GM23248 (cell line): Measurements from ENCODE around the gene GDPD4. TPM values are rescaled to one million over a fixed set of nuclear protein-coding genes. Genes with fewer than 3 reads are reported as not detected.

Source experiments
- DNase-seq: peaks from one replicate; pipeline ENCODE4 v3.0.0-alpha.2; 2015
- H2AFZ ChIP-seq: fragments of 200-600 bp; sonication (generic); 2 replicates; pipeline ENCODE4 v1.6.1; 2016; ENCODE audit warnings: antibody characterized with exemption
- H3F3A ChIP-seq: fragments of 200-600 bp; sonication (generic); 2 replicates; pipeline ENCODE4 v1.6.1; 2016; ENCODE audit warnings: mild to moderate bottlenecking, antibody characterized with exemption, mixed run types; ENCODE audit not compliant: insufficient read depth
- H3K27ac ChIP-seq: fragments of 200-600 bp; sonication (generic); 2 replicates; pipeline ENCODE4 v1.5.1; 2016; ENCODE audit warnings: mild to moderate bottlenecking
- H3K27me3 ChIP-seq: fragments of 200-600 bp; sonication (generic); replicated peaks from 2 replicates; pipeline ENCODE4 v1.6.1; 2016; ENCODE audit warnings: mild to moderate bottlenecking; ENCODE audit not compliant: insufficient read depth
- H3K36me3 ChIP-seq: fragments of 200-600 bp; sonication (generic); 2 replicates; pipeline ENCODE4 v1.6.1; 2016; ENCODE audit warnings: low read depth, mild to moderate bottlenecking
- H3K4me1 ChIP-seq: fragments of 200-600 bp; sonication (generic); 2 replicates; pipeline ENCODE4 v1.6.1; 2016; ENCODE audit warnings: mild to moderate bottlenecking; ENCODE audit not compliant: insufficient read depth
- H3K4me2 ChIP-seq: fragments of 200-600 bp; sonication (generic); one replicate; pipeline ENCODE4 v1.6.1; 2016; ENCODE audit warnings: mild to moderate bottlenecking; ENCODE audit not compliant: unreplicated experiment
- H3K4me3 ChIP-seq: fragments of 200-600 bp; sonication (generic); 2 replicates; pipeline ENCODE4 v1.5.1; 2016; ENCODE audit warnings: mild to moderate bottlenecking
- H3K79me2 ChIP-seq: fragments of 200-600 bp; sonication (generic); 2 replicates; pipeline ENCODE4 v1.6.1; 2016; ENCODE audit warnings: mild to moderate bottlenecking; ENCODE audit not compliant: insufficient read depth
- H3K9ac ChIP-seq: fragments of 200-600 bp; sonication (generic); 2 replicates; pipeline ENCODE4 v1.6.1; 2016; ENCODE audit warnings: mild to moderate bottlenecking
- H3K9me2 ChIP-seq: fragments of 200-600 bp; sonication (generic); 2 replicates; pipeline ENCODE4 v1.6.1; 2016; ENCODE audit warnings: mixed run types, mild to moderate bottlenecking, moderate library complexity; ENCODE audit not compliant: insufficient read depth
- H3K9me3 ChIP-seq: fragments of 200-600 bp; sonication (generic); one replicate; pipeline ENCODE4 v1.6.1; 2017; ENCODE audit warnings: low read depth
- H4K20me1 ChIP-seq: fragments of 200-600 bp; sonication (generic); 2 replicates; pipeline ENCODE4 v1.6.0; 2016; ENCODE audit not compliant: insufficient read depth
- EZH2 ChIP-seq: fragments of 200-600 bp; sonication (generic); IDR thresholded peaks from 2 replicates; pipeline ENCODE4 v1.6.1; 2018; ENCODE audit warnings: antibody characterized with exemption, mild to moderate bottlenecking; ENCODE audit not compliant: insufficient read depth, poor library complexity, severe bottlenecking
- EZH2phosphoT487 ChIP-seq: fragments of 200-600 bp; sonication (generic); IDR thresholded peaks from 2 replicates; pipeline ENCODE4 v1.6.1; 2018; ENCODE audit warnings: antibody characterized with exemption, moderate library complexity, mild to moderate bottlenecking, low read depth; ENCODE audit not compliant: insufficient read depth
- WGBS, 2 experiments: methylation state at CpG; one replicate each; pipeline ENCODE4 v1.1.6; 2015 to 2017; ENCODE audit warnings: low lambda C conversion rate in 2 of 2, low coverage in 1 of 2; ENCODE audit errors: missing lambda C conversion rate in 2 of 2; 5-methylcytosine and 5-hydroxymethylcytosine counted together
- in situ Hi-C: fragments of 300-500 bp; cut with MboI; formaldehyde crosslinking; loops from 2 replicates; pipeline ENCODE4 v1.15.0; 2020
- polyA plus RNA-seq: library from polyadenylated mRNA; unstranded; fragments of >200 nt; fragmentation: Nextera tagmentation; extraction: Ambion mirVana; gene quantifications from 2 replicates; pipeline ENCODE4 v1.2.1, GENCODE V29; 2016
- total RNA-seq: library from RNA; depleted of rRNA; stranded (reverse); fragments of >200 nt; shearing (Covaris generic); gene quantifications from 2 replicates; pipeline ENCODE4 v1.2.3, GENCODE V29; 2014

Gene GDPD4
- total and polyA plus RNA-seq, 2 experiments from 2014 or later: not detected

DNA sequence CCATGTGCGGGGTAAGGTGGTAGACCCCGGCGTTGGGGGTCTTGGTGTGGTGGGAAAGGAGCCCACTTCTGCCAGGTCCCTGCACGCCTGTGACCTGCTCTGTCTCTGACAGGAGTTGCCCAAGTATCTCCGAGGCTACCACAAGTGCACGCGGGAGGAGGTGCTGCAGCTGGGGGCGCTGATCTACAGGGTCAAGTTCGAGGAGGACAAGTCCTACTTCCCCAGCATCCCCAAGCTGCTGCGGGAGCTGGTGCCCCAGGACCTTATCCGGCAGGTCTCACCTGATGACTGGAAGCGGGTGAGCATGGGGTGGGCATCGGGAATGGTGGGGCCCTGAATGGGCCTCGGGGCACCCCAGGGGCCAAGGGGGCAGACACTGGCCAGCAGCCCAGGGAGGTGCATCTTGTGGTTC, 90.4 kb downstream of the GDPD4 start:
- in situ Hi-C loops: no loop called here
- Histone ChIP-seq H3K27ac (no peak overlapping the region), H3K36me3 (no peaks in the 10 kb centered on the region), H3K4me1 (no peaks in the 10 kb centered on the region), H3K27me3 (peaks cover 5% of the 10 kb centered on the region; the same call in 1 of the 2 replicates), H3K4me2 (no peak overlapping the region), H3F3A (no peaks in the 10 kb centered on the region), H2AFZ (no peak overlapping the region), H3K9me3 (no peaks in the 10 kb centered on the region), H3K4me3 (no peak overlapping the region), H3K9ac (no peak overlapping the region), H3K9me2 (no peaks in the 10 kb centered on the region), H3K79me2 (no peaks in the 10 kb centered on the region), H4K20me1 (no peaks in the 10 kb centered on the region)
- 79 to 80% methylated on average over 11 to 14 of the region's 14 CpGs for WGBS, 2 experiments
- no peak for DNase-seq
- TF ChIP-seq EZH2phosphoT487 (no peak), EZH2 (no peak)

DNA sequence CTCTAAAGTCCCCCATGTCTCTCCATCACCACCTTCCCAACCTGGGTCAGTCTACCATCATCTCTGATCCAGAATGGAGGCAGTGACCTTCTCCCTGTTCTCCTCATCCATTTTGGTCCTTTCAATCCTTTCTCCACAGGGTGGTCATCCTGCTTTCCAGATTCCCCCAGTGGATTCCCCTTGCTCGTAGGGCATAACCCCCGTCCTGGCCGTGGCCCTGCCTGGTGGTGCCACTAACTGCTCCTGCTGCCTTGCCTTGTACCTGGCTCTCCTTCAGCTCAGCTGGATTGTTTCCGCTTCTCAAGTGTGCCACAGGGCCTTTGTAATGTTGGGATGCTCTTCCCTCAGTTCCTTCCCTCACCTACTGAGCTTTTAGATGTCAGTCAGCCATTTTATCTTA, 91.8 kb downstream of the GDPD4 start:
- Histone ChIP-seq H3F3A (no peaks in the 10 kb centered on the region), H2AFZ (no peak overlapping the region), H3K27me3 (0 out of 2 replicates have a peak, but pooled peaks cover 5% of the 10 kb centered on the region), H3K9me2 (no peaks in the 10 kb centered on the region), H3K79me2 (no peaks in the 10 kb centered on the region), H3K4me3 (no peak overlapping the region), H3K4me2 (no peak overlapping the region), H3K9me3 (no peaks in the 10 kb centered on the region), H3K27ac (no peak overlapping the region), H3K4me1 (no peaks in the 10 kb centered on the region), H4K20me1 (no peaks in the 10 kb centered on the region), H3K36me3 (no peaks in the 10 kb centered on the region), H3K9ac (no peak overlapping the region)
- no peak for TF ChIP-seq EZH2phosphoT487
- TF ChIP-seq EZH2: no peak
- no peak for DNase-seq
- WGBS, 2 experiments: 65 to 70% methylated on average over 4 of the region's 4 CpGs
- in situ Hi-C loops: no loop called here

DNA sequence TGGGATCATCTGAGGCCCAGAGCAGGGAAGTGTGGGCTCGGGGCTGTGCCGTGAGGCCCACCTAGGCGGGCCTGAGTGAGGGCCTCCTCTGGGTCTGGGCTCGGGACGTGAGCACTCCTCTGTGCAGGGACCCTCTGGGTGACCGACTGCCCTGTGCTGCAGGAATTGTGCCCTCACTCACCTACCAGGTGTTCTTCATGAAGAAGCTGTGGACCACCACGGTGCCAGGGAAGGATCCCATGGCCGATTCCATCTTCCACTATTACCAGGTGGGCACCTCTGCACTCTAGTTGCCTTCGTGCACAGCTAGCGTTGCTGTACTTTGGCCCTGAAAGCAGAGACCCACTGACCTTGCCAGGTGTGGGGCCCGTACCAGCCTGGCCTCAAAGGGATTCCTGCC, 93.0 kb downstream of the GDPD4 start:
- in situ Hi-C loops: no loop called here

GRCh38 chr11:77207618-77208313, 93.7 kb downstream of the GDPD4 start:
- Histone ChIP-seq H3K9ac (no peak overlapping the region), H3K36me3 (no peaks in the 10 kb centered on the region), H3K4me2 (no peak overlapping the region), H3K27me3 (0 out of 2 replicates have a peak, but pooled peaks cover 5% of the 10 kb centered on the region), H3F3A (no peaks in the 10 kb centered on the region), H2AFZ (no peak overlapping the region), H3K4me1 (no peaks in the 10 kb centered on the region), H3K9me2 (no peaks in the 10 kb centered on the region), H4K20me1 (no peaks in the 10 kb centered on the region), H3K4me3 (no peak overlapping the region), H3K79me2 (no peaks in the 10 kb centered on the region), H3K27ac (no peak overlapping the region), H3K9me3 (no peaks in the 10 kb centered on the region)
- TF ChIP-seq EZH2 (no peak), EZH2phosphoT487 (no peak)
- WGBS, 2 experiments: 62 to 63% methylated on average over 10 of the region's 10 CpGs
- DNase-seq: no peak
- in situ Hi-C loops: no loop called here

More for the DNA sequence above, 93.0 kb downstream of the GDPD4 start:
- Histone ChIP-seq H3K27me3 (0 out of 2 replicates have a peak, but pooled peaks cover 5% of the 10 kb centered on the region), H3K4me2 (no peak overlapping the region), H4K20me1 (no peaks in the 10 kb centered on the region), H3K9me3 (no peaks in the 10 kb centered on the region), H2AFZ (no peak overlapping the region), H3K4me1 (no peaks in the 10 kb centered on the region), H3K9me2 (no peaks in the 10 kb centered on the region), H3K9ac (no peak overlapping the region), H3K36me3 (no peaks in the 10 kb centered on the region), H3K4me3 (no peak overlapping the region), H3K27ac (no peak overlapping the region), H3F3A (no peaks in the 10 kb centered on the region), H3K79me2 (no peaks in the 10 kb centered on the region)
- WGBS, 2 experiments: 58 to 59% methylated on average over 11 of the region's 11 CpGs
- no peak for DNase-seq
- TF ChIP-seq EZH2: no peak
- TF ChIP-seq EZH2phosphoT487: no peak
